Stimulated activated CD4-positive, alpha-beta T cell treated with anti-CD3 and anti-CD28 coated beads, Interleukin-15, amount 100 ng/mL, for 48 hours (primary cell): ENCODE measurements around the gene ZNF17.
"Not testable (repeated sequence)": the region's sequence is repeated elsewhere in the genome, so short reads cannot be mapped to it uniquely, and the experiment has no call there.

Experiments
- DNase-seq, 2 donors: peaks; one replicate each; pipeline ENCODE4 v3.0.0-alpha.2; 2020; ENCODE audit warnings: low read depth in 2 of 2

ZNF17 gene

DNA sequence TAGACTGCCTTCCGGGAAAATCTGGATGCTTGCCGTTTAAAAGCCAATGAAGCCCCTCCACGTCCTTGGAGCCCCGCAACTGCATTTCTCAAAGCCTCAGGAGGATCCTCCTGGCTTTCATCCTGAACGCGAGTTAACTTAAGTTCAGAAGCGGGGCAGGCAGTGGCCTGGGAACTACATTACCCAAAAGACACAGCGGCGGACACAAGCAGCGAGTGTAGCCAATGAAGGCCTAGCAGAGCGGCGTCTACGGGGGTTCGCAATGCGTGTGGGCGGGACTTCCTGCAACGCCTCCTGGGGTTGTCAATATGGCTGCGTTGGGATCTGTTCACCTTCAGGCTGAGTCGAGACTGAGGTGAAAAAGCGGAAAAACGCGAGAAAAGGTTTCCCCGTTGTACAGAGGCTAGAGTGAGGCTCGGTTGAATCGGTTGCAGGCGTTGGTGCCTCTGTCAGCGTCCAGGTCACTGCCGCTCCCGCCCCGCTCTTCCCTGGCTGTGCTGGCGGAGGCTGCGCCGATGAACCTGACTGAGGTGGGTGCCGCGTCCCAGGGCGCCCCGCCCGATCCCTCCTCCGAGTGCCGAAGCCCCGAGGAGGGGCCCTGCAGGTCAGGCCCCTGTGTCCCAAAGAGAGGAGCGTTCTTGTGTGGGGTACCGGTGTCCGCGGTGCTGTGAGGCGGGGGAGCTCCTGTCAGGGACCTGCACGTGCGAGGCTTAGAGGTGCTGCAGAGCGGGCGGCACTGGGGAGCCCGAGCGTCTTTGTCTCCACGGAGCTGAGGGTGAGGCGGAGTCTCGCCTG, at the start of gene ZNF17:
ZNF17 (plus strand) TSS at position 285 of the 795 bp plus-strand sequence. CDS start 2,455 bp downstream, outside the sequence.
- DNase-seq, result peak; percentile 89 to 90

DNA sequence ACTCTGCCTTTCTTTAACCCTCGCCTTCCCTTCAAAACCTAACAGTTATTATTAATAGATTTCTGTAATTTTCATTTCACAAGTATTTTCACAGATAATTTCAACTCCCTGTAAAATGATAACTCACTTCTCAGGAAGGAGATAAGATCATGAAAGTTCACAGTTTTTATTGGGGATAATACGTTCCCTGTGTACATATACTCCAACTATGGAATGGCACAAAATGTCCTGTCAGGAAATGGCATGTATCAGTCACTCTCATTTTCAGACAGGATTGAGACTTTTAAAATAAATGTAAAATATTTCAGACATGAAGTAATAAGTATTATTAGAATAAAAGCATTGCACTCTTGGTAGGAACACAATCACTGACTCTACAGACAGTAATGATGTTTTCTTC, 48.5 kb upstream of the ZNF17 start:
- no peak for DNase-seq

DNA sequence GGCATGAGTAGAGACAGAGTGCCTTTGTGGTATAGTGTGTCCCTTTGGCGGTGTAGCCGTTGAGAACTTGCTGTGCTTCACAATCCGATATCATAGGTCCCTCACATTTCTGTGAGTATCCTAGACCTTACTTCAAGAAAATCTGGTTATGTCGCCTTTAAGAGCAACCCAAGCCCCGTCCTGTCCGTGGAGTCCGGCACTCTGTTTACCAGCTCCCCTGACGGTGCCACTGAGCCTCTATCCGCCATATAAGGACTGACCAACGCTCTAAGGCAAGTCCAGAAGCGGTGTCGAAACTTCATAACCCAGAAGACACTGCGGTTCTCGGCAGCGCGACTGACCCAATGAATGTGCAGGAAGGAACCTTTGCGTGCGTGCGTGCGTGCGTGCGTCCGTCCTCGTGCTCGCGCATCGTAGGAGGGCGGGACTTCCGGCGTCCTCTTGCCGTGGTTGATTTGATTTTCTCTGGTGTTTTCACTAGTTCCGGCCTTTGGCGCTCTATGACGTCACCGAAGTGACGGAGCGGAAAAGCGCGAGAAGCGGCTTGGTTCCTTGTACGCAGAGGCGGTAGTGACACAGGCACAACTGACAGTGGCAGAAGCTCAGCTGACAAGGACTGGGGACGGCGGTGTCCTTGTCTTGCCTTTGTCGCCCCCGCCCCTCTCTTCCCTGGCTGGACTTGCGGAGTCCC, 47.8 kb upstream of the ZNF17 start, which contains the start of the genes TRAPPC2B and ZNF547:
TRAPPC2B (plus strand) TSS at position 555 of the 691 bp plus-strand sequence. CDS start 1,283 bp downstream, outside the sequence.
ZNF547 (plus strand) TSS at position 555 of the 691 bp plus-strand sequence. CDS start 5,005 bp downstream, outside the sequence.
- DNase-seq, result peak; percentile 95 to 97

DNA sequence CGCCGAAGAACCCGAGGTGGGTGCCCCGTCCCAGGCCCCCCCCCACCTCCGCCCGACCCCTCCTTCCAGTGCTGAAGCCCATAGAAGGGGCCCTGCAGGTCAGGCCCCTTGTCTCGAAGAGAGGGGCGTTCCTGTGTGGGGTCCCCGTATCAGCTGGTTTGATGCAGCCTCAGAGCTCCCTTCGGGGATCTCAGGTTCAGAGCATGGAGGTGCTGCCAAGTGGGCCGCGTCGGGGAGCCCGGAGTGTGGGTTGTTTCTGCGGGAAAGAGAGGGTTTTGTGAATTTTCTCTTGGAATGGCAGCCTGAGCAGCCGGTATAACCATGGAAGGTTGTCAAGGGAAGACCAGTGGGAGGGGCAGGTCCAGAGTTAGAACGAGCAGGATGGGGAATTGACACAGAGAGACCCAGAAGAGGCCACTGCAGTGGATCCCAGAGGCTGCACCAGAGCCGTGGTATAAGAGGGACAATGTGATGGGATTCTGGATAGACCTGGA, 47.2 kb upstream of the ZNF17 start:
- DNase-seq, result no peak

DNA sequence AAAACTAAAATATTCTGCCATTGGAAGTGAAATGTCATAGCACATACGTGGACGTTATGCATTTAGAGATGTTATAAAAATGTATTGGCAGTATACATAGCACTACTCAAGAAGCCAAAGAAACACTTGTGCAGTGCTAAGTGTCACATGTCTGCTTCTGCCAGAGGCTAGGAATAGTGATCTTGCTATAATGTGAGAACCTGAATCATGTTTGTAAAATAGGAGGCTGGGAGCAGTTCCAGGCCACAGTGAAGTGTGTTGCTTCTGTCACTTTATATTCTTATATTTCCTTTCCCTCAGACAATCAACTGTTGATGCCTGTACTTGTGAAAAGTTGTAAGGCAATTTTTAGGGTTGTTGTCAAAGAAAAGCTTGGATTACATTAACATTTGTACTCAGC, 44.2 kb upstream of the ZNF17 start:
- DNase-seq, result no peak

DNA sequence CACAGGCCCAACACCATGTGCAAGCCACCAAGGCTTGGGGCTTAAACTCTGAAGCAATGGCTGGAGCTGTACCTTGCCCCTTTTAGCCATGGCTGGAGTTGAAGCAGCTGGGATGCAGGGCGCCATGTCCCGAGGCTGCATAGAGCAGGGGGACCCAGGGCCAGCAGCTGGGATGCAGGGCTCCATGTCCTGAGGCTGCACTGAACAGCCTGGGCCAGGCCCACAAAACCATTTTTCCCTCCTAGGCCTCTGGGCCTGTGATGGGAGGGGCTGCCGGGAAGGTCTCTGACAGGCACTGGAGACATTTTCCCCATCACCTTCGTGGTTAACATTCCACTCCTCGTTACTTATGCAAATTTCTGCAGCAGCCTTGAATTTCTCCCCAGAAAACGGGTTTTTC, 36.8 kb upstream of the ZNF17 start:
- DNase-seq, result no peak

DNA sequence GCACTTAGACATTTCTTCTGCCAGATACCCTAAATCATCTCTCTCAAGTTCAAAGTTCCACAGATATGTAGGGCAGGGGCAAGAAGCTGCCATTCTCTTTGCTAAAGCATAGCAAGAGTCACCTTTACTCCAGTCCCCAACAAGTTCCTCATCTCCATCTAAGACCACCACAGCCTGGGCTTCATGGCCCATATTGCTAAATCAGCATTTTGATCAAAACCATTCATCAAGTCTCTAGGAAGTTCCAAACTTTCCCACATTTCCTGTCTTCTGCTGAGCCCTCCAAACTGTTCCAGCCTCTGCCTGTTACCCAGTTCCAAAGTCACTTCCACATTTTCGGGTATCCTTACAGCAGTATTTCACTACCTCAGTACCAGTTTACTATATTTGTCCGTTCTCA, 36.3 kb upstream of the ZNF17 start:
- DNase-seq, result not testable (repeated sequence)

DNA sequence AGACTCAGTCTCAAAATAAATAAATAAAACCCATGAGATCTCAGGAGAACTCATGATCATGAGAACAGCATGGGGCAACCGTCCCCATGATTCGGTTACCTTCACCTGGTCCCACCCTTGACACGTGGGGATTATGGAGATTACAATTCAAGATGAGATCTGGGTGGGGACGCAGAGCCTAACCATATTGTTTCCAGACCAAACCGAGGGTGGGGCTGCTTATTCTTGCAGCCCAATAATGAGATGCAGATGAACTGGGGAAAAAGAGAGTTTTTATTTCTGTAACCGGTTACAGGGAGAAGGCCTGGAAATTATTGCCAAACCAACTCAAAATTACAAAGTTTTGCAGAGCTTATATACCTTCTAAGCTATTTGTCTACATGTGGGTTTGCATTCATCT, 34.8 kb upstream of the ZNF17 start:
- DNase-seq, result no peak

DNA sequence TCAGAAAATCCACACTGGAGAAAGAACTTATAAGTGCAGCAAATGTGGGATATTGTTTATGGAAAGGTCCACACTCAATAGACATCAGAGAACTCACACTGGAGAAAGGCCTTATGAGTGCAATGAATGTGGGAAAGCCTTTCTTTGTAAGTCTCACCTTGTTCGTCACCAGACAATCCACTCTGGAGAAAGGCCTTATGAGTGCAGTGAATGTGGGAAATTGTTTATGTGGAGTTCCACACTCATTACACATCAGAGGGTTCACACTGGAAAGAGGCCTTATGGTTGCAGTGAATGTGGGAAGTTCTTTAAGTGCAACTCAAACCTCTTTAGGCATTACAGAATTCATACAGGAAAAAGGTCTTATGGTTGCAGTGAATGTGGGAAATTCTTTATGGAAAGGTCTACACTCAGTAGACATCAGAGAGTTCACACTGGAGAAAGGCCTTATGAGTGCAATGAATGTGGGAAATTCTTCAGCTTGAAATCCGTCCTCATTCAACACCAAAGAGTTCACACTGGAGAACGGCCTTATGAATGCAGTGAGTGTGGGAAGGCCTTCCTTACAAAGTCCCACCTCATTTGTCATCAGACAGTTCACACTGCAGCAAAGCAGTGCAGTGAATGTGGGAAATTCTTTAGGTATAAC, 33.3 kb upstream of the ZNF17 start:
- no peak for DNase-seq

DNA sequence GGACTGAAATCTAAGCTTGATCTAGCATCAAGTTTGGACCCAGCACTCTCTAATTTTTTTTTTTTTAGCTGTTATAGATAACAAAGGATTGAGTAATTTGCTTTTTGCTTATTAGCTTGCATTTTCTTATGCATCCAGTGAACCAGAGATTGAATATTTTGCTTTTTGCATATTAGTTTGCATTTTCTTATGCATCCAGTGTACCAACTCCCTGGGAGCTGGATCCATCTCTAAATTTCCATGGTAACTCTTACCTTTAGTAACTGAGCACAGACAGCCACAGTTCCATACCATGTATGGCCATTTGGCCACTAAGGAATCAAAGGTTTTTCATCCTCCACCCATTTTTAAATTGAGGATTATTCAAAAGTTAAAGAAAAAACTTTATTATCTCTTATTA, 30.0 kb upstream of the ZNF17 start:
- no peak for DNase-seq

DNA sequence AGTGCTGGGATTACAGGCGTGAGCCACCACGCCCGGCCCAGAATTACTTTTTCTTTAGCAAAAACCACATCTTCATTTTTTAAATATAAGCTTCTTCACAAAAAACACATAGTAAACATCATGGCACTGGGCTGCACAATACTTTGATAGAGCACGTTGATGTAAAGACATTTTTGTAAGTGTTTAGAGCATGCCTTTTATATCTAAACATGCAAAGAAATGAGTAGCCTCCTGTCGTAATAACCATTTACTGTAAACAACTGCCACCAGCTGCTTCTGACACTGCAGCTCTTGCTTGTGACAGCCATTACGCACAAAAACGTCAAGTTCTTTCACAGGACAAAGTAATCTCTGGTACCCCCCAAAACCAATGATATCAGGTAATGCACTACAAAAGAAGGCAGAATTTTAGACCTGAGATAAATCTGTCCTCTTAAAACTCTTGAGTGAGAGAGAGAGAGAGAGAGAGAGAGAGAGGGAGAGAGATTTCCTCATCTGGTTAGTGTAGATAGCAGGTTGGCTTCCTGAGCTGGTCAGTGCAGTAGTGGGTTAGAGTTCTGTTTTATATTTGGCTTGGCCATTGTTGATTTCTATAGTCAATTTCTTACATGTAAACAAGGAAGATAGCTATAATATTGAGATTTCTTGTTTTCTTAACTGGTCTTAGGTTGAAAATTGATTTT, 28.0 kb upstream of the ZNF17 start:
- DNase-seq, result no peak

DNA sequence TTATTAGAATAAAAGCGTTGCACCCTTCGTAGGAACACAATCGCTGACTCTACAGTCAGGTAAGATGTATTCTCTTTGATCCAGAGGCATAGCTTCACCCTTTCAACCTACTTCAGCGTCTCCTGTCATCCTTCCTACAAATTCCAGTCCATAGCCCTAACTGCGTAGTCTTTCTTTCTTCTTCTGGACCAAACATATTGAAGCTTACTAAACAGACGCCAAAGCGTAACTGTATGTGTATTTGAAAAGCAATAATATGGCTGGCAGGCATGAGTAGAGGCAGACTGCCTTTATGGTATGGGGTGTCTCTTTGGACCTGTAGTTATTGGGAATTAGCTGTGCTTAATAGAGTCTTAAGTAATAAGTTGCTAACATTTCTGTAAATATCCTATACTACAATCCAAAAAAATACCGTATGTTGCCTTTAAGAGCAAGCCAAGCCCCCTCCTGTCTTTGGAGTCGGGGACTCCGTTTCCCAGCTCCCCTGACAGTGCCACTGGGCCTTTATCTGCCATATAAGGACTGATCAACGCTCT, 21.7 kb upstream of the ZNF17 start:
- no peak for DNase-seq

DNA sequence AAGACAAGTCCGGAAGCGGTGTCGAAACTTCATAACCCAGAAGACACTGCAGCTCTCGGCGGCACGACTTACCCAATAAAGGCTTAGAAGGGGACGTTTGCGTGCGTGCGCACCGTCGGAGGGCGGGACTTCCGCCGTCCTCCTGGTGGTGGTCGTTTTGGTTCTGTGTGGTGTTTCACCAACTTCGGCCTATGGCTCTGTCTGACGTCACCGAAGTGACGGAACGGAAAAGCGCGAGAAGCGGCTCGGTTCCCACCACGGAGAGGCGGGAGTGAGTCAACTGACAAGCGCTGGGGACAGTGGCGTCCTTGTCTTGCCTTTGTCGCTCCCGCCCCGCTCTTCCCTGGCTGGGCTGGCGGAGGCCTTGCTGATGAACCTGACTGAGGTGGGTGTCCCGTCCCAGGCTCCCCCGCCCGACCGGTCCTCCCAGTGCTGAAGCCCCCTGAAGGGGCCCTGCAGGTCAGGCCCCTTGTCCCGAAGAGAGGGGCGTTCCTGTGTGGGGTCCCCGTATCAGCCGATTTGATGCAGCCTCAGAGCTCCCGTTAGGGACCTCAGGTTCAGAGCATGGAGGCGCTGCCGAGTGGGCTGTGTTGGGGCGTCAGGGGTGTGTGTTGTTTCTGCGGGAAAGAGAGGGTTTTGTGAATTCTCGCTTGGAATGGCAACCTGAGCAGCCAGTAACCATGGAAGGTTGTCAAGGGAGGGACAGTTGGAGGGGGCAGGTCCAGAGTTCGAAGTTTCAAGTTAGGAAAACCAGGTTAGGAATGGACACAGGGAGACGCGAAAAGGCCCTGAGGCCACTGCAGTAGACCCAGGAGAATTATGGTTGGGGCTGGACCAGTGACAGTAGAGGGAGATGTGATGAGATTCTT, 21.0 kb upstream of the ZNF17 start, which contains the start of gene ZNF548:
ZNF548 (plus strand) TSS at position 125 of the 869 bp plus-strand sequence; CDS start at position 371, 246 bp downstream.
- peak; percentile 91 to 95 for DNase-seq

DNA sequence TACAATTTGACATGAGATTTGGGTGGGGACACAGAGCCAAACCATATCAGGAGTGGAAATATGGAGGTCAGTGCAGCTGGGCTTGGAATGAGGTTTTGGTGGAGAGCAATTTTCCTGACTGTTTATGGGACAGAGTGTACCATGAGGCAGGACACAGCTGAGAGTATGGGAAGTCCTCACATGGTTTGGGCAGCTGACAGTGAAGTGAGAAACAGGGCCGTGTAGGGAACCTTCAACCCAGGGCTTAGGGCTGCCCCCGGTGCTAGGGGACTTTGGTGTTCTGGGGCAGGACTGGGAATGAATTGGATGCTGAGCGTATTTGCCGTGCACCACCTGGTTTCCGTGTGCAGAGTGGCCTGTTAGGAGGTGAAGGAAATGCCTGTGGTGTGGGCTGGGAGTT, 15.3 kb upstream of the ZNF17 start:
- no peak for DNase-seq

DNA sequence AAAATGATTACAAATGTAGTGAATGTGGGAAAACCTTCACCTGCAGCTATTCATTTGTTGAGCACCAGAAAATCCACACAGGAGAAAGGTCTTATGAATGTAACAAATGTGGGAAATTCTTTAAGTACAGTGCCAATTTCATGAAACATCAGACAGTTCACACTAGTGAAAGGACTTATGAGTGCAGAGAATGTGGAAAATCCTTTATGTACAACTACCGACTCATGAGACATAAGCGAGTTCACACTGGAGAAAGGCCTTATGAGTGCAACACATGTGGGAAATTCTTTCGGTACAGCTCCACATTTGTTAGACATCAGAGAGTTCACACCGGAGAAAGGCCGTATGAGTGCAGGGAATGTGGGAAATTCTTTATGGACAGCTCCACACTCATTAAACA, 12.1 kb upstream of the ZNF17 start:
- no peak for DNase-seq

DNA sequence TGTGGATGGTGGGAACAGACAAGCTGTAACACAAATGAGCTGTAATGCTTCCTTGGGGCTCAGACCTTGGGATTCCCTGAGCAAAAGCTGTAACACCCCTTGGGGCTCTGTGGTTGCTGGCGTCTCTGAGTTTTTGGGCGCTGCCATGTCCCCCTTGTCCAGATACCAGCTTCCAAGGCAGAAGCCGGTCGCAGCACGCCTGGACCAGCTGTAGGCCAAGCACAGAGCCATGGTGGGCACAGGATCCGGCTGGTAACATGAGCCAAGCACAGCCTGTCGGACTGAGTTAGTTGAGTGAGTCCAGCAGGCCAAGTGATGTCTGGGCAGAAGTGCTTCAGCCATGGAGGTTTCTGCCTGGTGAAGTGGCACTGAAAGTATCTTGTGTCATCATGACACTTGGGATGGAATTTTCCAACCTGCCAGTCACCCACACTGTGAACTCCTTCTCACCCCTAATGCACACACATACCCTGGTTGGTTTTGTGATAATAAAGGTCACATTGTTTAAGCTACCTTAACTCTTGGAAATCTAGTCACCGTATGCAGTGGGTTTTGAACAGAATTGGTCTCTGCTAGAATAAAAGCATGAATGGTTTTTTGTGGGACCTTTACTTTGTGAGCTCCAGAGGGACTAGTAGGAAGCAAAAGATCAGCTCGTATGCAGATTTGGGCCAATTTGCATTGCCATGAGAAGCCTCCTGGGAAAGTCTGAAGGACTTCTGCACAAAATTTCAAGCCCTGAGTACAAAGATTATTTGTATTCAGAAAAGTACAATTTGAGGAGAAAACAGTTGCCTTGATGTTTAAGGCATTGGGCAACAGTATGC, 7.0 kb upstream of the ZNF17 start:
- no peak for DNase-seq

DNA sequence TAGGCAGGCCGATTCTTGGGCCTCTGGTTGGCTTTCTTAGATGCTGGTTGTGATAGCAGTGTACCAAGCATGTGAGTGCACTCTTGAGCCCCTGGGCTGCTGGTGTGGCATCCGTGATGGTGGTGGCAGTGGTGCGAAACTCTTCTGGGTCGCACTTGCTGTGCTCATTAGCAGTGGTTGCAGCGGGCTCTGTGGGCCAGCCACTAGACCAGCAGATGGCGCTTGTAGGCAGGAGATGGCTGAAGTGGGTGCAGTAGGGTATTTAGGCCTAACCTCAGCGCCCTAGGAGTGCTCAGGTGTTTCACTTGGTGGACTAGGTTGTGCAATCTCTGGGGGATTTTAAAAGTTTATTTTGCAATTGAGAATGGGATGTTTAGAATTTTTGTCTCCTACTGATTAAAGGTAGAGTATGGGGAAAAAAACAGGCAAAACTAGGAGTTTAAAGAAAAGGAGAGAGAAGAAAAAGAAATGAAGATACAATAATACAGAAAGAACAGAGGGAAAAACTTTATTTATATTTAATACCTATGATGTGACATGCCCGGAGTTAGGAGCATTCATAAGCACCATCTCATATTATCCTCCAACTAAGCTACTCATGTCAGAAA, 4.3 kb upstream of the ZNF17 start:
- peak; percentile 49 to 66 for DNase-seq

DNA sequence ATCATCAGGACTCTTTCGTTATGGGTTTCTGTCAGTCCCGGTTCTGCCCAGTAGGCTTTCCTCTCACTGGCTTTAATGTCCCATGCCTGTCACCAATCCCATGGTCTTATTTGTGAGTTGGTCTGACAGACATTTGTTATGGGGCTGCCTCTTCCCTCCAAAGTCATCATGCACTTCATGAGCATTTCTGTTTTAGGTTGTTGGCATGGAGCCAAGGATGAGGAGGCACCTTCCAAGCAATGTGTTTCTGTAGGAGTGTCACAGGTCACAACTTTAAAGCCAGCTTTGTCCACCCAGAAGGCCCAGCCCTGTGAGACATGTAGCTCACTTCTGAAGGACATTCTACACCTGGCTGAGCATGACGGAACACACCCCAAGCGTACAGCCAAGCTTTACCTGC, 8.5 kb downstream of the ZNF17 start:
- no peak for DNase-seq

DNA sequence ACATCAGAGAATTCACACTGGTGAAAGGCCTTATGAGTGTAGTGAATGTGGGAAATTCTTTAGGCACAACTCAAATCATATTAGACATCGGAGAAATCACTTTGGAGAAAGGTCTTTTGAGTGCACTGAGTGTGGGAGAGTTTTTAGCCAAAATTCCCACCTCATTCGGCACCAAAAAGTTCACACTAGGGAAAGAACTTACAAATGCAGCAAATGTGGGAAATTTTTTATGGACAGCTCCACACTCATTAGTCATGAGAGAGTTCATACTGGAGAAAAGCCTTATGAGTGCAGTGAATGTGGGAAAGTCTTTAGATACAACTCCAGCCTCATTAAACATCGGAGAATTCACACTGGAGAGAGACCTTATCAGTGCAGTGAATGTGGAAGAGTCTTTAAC, 10.1 kb downstream of the ZNF17 start:
- DNase-seq, result no peak
